HUDEP-2 (cell line): Measurements from ENCODE around the gene OR2L8.
A peak's percentile ranks its signal among the peaks of the same experiment; 100 is the strongest.

ENCODE experiments used
- DNase-seq, 76 experiments: peaks; one replicate each; lab custom pipeline; 2025; ENCODE audit not compliant: unreplicated experiment in 76 of 76; lab: John Stamatoyannopoulos, UW

OR2L8 gene

DNA sequence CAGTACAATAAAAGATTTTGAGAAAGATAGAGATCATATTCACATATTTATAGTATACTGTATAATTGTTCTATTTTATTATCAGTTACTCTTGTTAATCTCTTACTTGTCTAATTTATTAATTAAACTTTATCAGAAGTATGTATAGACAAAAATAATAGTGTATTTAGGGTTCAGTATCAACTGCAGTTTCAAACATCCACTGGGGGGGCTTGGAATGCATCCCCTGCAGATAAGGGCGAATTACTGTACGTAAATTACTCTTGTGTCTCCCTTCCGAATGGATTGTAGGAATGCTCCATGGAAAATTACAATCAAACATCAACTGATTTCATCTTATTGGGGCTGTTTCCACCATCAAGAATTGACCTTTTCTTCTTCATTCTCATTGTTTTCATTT lies at the start of gene OR2L8:
Gene OR2L8, plus strand, starts transcription at position 301 of the 400 bp plus-strand sequence. Its CDS starts 0 bp downstream, at position 301.
- DNase-seq: no peak

DNA sequence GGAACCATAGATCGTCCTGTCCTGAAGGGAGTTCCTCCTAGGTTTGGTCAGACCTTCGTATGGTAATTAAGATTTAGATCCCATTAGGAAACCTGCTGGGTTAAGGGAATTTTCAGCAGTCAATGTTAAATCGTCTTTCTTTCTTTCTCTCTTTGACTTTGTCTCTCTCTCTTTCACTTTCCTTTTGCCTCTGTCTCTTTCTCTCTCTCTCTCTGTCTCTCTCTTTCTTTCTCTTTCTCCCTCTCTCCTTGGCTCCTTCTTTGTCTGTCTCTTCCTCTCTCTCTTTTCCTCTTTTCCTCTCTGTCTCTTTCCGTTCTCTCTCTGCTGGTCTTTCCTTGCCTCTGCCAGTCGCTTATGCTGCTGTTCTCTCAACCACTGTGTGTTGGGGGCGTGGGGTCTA lies 44.5 kb upstream of the OR2L8 start:
- DNase-seq: no peak

- DNase-seq: no peak
Measured at GRCh38 chr1:247905181-247905580, 43.5 kb upstream of the OR2L8 start.

DNA sequence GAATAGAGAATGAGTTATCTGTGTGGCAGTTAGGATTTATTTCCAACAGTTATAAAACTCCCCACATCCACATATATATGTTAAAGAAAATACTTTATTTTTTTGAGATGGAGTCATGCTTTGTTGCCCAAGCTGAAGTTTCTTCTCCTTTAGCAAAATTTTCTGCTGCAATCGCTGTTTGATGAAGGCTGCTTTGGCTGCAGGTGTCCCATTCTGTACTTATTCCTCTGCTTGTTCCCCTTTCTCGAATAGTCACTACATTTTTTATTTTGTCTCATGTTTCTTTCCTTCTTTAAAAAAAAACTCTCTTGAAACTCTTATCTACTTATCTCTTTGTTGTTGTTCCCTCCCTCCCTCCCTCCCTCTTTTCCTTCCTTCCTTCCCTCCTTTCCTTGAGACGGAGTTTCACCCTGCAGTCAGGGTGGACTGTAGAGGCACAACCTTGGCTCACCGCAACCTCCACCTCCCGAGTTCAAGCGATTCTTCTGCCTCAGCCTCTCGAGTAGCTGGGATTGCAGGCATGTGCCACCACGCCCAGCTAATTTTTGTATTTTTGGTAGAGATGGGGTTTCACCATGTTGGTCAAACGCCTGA lies 42.7 kb upstream of the OR2L8 start:
- DNase-seq: peak in 13 of 76 experiments; percentile 5 to 41 (median 17)

GRCh38 chr1:247906504-247907047 lies 42.1 kb upstream of the OR2L8 start:
- peak in 32 of 76 experiments; percentile 11 to 83 (median 52) for DNase-seq

GRCh38 chr1:247908766-247909165 lies 39.9 kb upstream of the OR2L8 start:
- DNase-seq: no peak

GRCh38 chr1:247913786-247914185 lies 34.9 kb upstream of the OR2L8 start:
- DNase-seq: no peak

DNA sequence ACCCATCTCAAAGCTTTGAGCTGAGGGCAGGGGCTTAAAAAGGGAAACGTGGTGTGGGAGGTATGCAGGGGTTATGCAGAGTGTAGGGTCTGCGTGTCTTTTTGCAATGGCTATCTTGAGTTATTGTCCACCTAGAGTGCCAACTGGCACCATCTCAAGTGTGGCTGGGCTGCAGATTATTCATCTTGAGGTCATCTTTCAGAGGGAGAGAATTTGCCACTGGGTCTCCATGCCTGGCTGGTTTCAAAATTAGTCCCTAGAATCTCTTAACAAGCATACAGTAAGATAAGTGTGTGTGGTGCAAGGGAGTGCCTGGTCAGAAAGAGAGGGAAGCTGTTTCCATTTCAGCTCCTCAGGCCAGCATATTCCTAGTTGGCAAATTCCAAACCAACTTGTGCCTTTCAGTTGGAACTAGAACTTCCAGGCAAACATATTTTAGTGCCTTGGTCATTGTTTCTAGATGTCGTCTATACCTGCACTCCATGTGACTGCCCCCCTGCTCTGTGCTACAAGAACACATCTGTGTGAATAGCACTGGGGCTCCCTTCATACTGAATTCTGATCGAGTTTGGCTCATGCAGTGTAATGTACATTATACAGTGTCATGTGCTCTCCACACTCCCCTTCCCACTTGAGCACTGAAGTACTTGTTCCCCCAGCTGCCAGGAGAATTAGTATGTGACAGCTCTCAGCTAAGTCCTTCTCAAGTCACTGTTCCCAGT lies 33.6 kb upstream of the OR2L8 start:
- peak in 12 of 76 experiments; percentile 2 to 43 (median 16) for DNase-seq

DNA sequence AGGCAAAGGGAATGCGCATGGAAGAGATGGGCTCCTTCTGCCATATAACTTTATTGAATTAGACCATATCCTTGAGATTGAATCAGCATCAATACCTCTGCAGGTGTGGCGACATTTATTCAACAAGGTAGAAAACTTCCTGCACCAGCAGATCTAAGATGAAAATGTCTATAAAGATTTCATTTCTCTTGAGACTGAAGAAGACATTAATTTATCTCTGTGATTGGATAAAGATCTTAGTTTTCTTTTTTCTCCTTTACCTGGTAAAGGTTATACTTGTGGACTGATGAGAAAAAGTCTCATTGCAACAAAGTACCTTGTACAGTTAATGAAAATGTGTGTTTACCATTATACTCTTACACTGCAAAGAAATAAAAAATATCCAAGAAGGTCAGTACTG lies 28.7 kb upstream of the OR2L8 start, which contains the start of gene OR2T8:
Gene OR2T8, plus strand, starts transcription at position 301 of the 400 bp plus-strand sequence. CDS start 766 bp downstream, outside the sequence.
- no peak for DNase-seq

DNA sequence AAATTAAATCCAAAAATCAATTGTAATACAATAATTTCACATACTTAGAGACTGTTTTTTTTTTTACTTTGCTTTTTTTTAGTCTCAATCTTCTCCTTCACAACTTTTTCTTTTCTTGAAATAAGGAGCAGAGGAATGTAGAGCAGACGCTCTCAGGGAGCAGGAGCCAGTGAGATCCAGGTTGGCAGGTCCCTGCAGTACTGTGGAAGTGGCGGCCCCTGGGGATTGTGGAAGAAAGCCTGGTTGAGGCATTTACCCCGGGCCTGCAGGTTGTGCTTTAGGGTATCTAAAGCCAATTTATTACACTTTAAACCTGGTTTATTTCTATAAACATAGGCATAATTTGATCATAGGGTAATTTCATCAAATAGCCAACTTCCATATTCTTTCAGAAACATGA lies 24.7 kb upstream of the OR2L8 start:
- no peak for DNase-seq

DNA sequence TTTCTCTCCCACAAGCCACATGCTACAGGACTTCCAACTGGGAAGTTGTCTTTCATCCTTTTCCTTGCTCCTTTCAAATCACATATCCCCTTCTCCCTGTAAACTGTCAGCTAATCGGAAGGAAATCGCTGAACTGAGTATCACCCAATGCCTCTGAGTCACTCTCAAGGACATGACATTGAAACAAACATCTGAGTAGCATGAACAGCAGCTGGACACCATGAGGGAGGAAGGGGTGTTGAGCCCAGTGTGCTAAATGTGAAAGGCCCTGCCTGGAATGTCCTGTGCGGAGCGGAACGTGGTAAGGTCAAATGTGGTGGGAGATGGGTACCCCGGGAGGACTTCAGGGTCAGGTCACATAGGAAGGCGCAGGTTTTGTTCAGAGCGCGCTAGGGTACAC lies 23.8 kb upstream of the OR2L8 start, which contains the start of gene OR2AJ1:
Gene OR2AJ1, plus strand, starts transcription at position 22 of the 400 bp plus-strand sequence. CDS start 8,880 bp downstream, outside the sequence.
- DNase-seq: no peak

DNA sequence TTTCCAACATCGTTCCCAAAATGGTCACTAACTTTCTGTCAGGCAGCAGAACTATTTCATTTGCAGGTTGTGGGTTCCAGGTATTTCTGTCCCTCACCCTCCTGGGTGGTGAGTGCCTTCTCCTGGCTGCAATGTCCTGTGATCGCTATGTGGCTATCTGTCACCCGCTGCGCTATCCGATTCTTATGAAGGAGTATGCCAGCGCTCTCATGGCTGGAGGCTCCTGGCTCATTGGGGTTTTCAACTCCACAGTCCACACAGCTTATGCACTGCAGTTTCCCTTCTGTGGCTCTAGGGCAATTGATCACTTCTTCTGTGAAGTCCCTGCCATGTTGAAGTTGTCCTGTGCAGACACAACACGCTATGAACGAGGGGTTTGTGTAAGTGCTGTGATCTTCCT lies 14.7 kb upstream of the OR2L8 start:
- DNase-seq: no peak

- no peak for DNase-seq
Measured at GRCh38 chr1:247935781-247936180, 12.9 kb upstream of the OR2L8 start.

DNA sequence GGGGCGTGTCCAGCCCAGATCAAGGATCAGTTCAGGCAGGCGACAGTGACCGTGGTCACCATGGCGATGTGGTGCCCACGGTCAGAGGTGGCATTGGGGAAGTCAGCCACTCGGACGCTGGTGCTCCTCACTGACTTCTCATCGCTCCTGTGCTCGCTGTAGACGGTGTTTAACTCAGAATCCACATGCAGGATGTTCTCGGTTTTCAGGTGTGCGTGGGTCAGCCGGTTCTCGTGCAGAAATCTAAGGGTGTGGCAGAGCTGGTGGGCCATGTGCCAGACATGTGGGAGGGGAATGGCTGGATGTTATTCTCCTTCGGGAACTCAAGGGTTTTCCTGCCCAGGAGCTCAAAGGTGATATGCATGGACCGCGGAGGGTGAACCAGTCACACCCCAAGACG lies 12.2 kb upstream of the OR2L8 start:
- DNase-seq: no peak

- peak; percentile 16 to 98 (median 92) for DNase-seq
Measured at GRCh38 chr1:247936965-247937734, 11.5 kb upstream of the OR2L8 start.

DNA sequence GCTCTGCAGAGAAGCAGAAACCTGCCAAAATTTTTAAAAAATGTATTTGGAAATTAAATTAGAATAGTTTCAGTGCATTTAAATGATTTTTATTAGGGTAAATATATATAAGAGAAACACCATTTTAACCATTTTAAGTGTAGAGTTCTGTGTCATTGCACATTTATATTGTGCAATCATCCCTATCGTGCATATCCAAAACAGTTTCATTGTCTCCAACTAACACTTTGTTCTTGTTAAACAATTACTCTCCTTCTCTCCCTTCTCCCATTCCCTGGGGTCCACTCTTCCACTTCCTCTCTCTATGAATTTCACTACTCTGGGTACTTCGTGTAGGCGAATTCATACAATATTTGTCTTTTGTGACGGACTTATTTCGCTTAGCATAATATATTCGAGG lies 6.0 kb upstream of the OR2L8 start:
- no peak for DNase-seq

- no peak for DNase-seq
Measured at GRCh38 chr1:247953408-247953807, 4.8 kb downstream of the OR2L8 start.

- DNase-seq: peak in 2 of 76 experiments; percentile 3 to 11
Measured at GRCh38 chr1:247961791-247962190, 13.1 kb downstream of the OR2L8 start.

DNA sequence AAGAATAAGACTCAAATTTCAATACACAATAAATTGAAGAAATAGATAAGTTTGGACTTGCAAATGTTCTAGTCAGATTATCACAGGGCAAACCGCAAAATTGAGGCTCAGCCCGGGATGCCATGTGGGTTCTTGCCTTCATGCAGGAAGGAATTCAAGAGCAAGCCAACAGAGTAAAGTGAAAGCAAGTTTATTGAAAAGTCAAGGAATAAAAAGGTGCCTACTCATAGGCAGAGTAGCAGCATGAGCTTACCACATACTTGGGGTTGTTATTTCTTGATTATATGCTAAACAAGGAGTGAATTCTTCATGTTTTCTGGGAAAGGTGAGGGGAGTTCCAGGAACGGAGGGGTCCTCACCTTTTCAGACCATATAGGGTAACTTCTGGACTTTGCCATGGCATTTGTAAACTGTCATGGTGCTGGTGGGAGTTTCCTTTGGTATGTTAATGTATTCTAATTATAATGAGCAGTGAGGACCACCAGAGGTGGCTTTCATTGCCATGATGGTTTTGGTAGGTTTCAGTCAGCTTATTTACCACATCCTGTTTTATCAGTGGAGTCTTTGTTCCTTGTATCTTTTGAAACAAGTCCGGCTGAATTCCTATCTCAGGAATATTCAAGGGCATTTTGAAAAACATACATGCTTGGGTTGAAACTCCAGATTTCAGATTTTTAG lies 14.4 kb downstream of the OR2L8 start:
- peak in 1 of 76 experiments; percentile 2 for DNase-seq

DNA sequence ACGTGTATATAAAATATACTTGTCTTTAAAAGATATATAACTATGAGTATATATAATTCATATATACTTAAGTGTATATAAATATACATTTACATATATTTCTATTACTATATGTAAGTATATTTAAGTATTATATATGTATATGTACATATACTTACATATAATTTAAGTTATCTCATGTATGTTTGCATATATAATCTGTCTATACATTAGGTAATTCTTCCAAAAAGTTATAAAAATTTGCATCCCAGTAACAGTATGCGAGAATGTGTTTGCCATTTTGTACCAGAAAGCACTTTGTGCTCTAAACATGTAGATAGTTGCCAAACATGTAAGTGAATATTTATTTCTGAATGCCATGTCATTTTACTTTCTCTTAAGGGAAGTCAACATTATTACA lies 16.3 kb downstream of the OR2L8 start, which contains the start of gene OR2AK2:
Gene OR2AK2, plus strand, starts transcription at position 301 of the 400 bp plus-strand sequence. CDS start 144 bp downstream, outside the sequence.
- DNase-seq: no peak
